ENCODE results near the gene CAMK2N1.

DNA sequence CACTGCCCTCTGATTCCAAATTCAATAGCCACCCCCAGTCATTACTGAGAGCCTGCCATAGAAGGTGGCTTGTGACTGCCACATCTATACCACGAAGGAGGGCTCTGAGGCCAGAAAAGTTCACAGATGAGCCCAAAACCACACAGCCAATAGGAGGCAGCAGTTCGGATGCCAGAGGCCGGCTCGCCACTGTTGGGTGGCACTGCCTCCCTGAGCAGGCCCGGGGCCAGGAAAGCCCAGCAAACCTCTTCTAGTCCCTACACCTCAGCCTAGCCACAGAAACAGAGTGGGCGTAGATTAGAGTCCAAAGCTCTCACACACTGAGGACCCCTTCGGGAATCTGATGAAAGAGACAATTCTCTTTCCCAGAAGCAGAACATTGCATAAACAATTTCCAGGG, 5.9 kb upstream of the CAMK2N1 start:
- TF ChIP-seq CTCF (IDR thresholded peaks at IDR 0.05; ENCODE audit: poor library complexity, severe bottlenecking): no peak
- TF ChIP-seq, protein P1, sequence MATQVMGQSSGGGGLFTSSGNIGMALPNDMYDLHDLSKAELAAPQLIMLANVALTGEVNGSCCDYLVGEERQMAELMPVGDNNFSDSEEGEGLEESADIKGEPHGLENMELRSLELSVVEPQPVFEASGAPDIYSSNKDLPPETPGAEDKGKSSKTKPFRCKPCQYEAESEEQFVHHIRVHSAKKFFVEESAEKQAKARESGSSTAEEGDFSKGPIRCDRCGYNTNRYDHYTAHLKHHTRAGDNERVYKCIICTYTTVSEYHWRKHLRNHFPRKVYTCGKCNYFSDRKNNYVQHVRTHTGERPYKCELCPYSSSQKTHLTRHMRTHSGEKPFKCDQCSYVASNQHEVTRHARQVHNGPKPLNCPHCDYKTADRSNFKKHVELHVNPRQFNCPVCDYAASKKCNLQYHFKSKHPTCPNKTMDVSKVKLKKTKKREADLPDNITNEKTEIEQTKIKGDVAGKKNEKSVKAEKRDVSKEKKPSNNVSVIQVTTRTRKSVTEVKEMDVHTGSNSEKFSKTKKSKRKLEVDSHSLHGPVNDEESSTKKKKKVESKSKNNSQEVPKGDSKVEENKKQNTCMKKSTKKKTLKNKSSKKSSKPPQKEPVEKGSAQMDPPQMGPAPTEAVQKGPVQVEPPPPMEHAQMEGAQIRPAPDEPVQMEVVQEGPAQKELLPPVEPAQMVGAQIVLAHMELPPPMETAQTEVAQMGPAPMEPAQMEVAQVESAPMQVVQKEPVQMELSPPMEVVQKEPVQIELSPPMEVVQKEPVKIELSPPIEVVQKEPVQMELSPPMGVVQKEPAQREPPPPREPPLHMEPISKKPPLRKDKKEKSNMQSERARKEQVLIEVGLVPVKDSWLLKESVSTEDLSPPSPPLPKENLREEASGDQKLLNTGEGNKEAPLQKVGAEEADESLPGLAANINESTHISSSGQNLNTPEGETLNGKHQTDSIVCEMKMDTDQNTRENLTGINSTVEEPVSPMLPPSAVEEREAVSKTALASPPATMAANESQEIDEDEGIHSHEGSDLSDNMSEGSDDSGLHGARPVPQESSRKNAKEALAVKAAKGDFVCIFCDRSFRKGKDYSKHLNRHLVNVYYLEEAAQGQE (IDR thresholded peaks at IDR 0.05; ENCODE audit: borderline replicate concordance): no peak
- TF ChIP-seq POLR2AphosphoS5 (IDR thresholded peaks at IDR 0.05): no peak
- no peak for TF ChIP-seq EZH2 (IDR thresholded peaks at IDR 0.05; ENCODE audit: borderline replicate concordance, insufficient read depth, low read length, poor library complexity, severe bottlenecking)
- no peak for TF ChIP-seq TAF1 (IDR thresholded peaks at IDR 0.05; ENCODE audit: low read depth)
- no peak for TF ChIP-seq EP300 (conservative IDR thresholded peaks at IDR 0.05; ENCODE audit: poor library complexity, severe bottlenecking)
